Right renal cortex interstitium (tissue), 3 donors: ENCODE measurements around the gene NBAS. TPM values are rescaled to one million over a fixed set of nuclear protein-coding genes. Genes with fewer than 3 reads are reported as not detected.
"Not testable (repeated sequence)": the region's sequence is repeated elsewhere in the genome, so short reads cannot be mapped to it uniquely, and the experiment has no call there.

Experiments
- DNase-seq, 3 donors: peaks; one replicate each; pipeline ENCODE4 v3.0.0-alpha.2; 2013; ENCODE audit warnings: low read depth in 3 of 3, low spot score in 2 of 3
- polyA plus RNA-seq, 3 donors: library from polyadenylated mRNA; unstranded; fragments of 120-200 nt; gene quantifications; one replicate each; pipeline ENCODE4 v1.2.1, GENCODE V29; 2013; ENCODE audit not compliant: insufficient read length in 3 of 3

NBAS gene
- polyA plus RNA-seq, 3 donors, result 58.1 to 66.9 (median 62.5) TPM

DNA sequence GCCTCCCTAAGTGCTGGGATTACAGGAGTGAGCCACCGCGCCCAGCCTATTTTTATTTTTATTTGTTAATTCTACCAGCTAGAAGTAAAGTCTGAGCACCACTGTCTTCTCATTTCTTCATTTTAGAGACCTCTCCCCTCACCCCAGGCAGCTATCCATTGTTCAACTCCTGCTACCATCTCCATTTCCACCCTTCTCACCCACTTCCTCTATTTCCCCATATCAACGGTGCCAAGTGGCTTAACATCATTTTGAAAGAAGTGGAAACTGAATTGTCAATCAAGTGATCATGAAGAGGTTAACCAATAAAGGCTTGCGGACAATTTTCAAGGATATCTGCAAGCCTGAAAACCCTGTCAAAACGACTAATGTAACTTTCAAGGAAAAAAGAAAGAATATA lies 323.1 kb downstream of the NBAS start:
- DNase-seq, result no peak

DNA sequence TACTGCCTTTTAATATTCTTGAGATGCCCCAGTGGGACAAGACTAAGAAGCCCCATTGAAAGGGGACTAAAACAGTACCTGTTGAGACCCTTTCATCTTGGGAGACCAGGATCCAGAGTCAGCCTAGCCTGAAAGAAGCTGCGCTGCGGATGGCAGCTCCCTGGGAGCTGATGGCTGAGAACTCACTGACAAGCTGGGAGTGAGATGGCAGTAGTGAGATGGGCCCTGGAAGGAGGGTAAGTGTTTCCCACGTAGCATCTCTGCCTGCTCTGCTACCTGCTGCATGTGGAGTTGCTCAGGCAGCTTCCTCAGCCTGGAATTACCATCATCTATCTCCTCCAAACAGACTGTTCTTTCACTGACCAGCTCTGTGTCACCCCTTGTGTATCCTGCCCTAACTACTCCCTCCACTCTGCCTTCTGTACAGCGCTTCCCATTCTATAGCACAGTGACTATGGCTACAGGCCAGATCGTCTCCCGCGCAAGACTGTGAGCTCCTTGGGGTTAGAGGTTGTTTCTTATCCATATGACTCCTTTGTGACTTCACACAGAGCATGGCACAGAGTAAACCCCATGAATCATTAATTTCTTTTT lies 330.4 kb downstream of the NBAS start:
- no peak for DNase-seq

GRCh38 chr2:15226661-15227060 lies 334.5 kb downstream of the NBAS start:
- DNase-seq, result no peak

GRCh38 chr2:15225131-15225530 lies 336.0 kb downstream of the NBAS start:
- DNase-seq, result no peak

DNA sequence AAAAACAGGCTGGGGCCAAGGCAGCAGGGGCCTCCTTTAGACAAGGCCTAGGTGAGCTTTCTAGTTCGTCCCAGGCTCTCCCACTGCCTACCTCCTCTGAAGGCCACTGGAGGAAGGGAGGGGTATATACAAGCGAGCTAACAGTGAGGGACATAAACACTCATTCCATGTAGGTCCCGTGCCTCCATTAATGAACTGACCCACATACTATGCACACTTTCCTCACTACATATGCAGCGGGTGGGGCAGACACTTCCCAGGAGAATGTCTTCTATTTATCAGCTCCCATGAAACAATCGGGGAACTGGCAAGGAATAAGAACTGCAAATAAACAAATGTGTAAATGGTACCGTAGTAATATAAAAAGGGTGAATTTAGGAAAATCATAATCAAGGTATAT lies 336.5 kb downstream of the NBAS start:
- no peak for DNase-seq

DNA sequence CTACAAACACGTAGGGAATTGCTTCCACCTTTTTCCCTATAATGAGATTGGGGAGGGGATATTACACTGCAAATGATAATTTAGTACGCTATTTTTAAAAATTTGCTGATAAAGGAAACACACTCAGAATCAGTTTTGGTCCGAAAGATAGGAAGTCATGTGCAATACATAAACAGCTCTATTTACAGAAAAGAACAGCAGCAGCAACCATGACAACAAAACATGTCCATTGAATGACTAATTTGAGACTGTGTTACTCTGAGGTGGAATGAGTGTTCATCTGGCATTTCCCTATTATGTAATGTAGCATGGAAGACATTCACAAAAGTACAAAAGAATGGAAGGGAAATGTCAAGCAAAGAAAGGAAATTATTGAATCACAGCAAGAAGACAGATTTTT lies 337.2 kb downstream of the NBAS start:
- DNase-seq, result no peak

DNA sequence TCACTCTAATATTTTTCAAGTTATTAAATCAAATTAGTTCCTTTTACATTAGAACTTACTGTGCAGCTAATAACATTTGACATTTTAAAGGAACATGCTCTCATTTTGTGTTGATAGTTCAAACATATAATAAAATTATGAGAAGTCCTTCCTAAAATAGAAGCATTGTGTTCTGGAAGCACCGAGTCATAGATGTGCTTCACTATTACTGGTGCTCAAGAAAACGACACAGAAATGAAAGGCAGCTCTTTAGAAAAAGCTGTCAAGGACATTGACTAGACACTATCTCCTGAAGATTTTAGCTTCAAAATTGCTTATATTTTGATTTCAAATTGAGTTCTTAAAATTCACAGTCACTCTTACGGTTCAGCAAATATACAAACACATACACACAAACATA lies 338.3 kb downstream of the NBAS start:
- DNase-seq, result no peak

DNA sequence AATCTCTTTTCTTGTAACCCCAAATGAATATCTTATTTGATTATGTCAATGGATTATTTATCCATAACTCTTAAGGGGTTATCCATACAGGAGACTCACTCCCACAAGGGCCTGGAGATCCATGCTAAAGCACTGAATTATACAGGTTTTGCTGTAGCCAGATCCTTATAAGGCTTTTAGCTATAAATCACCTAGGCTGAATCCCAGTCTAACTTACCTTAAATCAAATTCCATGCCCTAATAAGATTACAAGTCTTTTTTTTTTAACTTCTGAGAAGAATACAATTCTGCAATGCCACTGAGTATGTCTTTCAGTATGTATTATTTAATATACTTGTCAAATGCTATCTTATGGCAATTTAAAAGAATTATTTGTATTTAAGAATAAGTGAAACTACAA lies 340.5 kb downstream of the NBAS start:
- DNase-seq, result no peak

DNA sequence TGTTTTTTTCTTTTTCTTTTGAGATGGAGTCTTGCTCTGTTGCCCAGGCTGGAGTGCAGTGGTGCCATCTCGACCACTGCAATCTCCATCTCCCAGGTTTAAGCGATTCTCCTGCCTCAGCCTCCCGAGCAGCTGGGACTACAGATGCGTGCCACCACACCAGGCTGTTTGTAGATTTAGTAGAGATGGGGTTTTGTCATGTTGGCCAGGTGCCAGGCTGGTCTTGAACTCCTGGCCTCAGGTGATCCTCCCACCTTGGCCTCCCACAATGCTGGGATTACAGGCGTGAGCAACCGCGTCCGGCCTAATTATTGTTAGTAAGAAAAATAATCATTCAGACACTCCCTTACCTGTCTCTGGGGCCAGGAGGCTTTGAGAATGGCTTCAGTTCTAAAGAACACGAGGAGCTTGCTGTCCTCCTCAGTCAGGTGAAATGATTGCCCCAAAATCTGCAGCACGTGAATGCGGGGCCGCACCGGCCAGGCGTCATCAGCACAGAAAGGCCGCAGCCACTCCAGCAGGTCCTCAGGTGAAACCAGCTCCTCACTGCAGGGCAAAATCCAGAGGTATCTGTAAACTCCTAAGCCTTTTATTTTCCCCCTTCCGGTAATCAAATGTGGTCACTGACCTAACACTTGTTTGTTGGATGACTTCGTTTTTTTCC lies 342.6 kb downstream of the NBAS start:
- DNase-seq, result no peak

DNA sequence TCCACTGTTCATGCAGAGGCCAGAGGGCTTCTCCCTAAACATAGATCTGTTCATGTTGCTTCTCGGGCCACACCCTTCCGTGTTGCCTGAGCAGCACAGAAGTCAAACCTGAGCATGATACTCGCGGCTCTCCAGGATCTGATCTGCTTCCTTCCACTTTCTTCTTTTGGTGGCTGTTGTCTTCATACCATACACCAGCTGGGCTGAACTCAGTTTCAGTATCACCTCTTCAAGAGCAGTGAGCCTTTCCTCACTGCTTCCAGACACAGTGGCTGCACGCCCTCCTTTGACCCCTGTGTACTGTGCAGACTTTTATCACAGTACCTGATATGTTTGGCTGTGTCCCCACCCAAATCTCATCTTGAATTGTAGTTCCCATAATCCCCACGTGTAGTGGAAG lies 348.9 kb downstream of the NBAS start:
- no peak for DNase-seq

- not testable (repeated sequence) for DNase-seq
Observed at GRCh38 chr2:15210542-15210941, 350.6 kb downstream of the NBAS start.

GRCh38 chr2:15206419-15206818 lies 354.7 kb downstream of the NBAS start:
- no peak for DNase-seq

GRCh38 chr2:15205562-15205961 lies 355.6 kb downstream of the NBAS start:
- no peak for DNase-seq

DNA sequence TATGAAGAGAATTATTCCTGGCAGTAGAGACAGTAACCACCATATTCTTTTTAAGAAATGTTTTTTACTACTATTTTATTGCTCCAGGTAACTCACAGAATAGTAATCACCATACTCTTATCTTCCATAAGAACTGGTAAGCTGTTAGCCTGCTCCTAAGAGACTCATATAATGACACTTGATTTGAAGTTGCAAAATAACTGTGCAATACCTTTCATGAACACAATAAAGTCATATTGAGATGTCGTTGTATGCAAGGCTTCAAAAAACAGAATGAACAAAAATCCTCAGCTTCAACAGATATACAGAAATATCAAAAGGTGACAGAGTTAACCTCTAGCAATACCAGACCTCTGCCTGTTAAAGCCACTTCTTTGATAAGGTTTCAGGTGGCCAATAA lies 360.1 kb downstream of the NBAS start:
- no peak for DNase-seq

DNA sequence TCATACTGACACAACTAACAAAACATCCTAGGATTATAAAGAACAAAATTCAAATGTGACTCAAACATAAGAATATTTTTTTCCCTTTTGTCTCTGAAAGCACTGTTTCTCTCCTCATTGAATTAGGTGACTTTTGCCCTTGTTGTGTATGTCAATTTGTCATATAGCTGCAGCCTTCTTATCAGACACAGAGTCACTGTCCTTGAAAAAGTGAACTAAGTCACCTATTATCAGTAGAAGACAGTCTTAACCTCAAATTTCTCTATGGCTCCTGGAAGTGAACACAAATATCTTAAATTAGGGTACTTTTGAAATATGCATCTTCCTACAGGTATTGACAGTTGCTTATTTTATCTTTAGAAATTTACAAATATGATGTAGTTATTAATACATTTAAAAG lies 360.6 kb downstream of the NBAS start:
- DNase-seq, result no peak

- no peak for DNase-seq
Observed at GRCh38 chr2:15198051-15198450, 363.1 kb downstream of the NBAS start.

- no peak for DNase-seq
Observed at GRCh38 chr2:15195813-15196212, 365.3 kb downstream of the NBAS start.

GRCh38 chr2:15191789-15192188 lies 369.3 kb downstream of the NBAS start:
- no peak for DNase-seq

DNA sequence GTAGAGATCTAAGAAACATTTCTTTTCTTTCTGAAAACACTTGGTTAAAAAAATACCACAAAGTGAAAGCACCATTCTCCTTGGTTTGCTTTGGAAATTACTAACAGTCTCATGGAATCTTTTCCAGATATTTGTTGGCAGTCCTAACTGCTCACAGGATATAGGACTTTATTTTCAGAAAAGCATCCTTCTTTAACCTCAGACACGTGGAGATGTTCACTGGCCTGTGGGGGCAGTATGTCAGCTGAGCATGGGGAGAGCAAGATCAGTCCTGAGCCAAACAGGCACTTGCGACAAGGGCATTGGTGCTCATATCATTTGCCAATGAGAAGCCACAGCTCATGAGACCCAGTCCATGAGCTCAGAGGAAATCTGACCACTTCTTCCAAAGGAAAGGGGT lies 371.9 kb downstream of the NBAS start:
- DNase-seq, result no peak

- DNase-seq, result no peak
Observed at GRCh38 chr2:15187702-15188101, 373.4 kb downstream of the NBAS start.

GRCh38 chr2:15186118-15186517 lies 375.0 kb downstream of the NBAS start:
- no peak for DNase-seq

DNA sequence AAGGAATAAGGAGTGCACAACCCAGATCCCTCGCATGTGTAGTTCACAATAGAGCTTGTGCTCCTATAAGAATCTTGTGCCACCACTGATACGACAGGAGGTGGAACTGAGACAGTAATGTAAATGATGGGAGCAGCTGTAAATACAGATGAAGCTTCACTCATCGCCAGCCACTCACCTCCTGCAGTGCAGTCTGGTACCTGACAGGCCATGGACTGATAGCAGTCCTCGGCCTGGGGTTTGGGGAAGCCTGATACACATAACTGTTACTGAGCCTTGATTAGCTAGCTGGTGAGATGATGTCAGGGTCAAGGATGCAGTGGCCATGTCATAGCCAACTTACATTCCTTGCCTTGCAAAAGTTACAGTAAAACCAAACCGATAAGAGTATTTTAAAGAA lies 376.6 kb downstream of the NBAS start:
- no peak for DNase-seq

DNA sequence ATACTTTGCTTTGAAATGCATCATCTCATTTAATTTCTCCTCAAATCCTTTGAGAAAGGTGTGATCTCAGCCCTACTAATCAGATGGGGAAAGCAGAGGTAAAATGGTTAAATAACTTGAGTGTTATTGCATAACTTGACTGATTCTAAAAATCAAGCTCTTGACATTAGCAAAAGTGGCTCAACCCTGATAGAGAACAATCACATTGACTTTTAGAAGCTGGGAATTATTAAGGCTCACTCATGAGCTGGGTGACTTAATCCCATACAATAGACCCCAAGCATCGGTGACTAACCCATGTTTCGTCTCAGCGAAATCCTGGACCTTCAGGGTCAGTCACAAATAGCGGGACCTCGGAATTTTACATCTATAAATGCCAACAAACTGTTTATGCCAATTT lies 378.9 kb downstream of the NBAS start:
- DNase-seq, result no peak
